WTC11 (cell line): ENCODE data around the gene ATP5MC2. TPM values are rescaled to one million over a fixed set of nuclear protein-coding genes. Genes with fewer than 3 reads are reported as not detected.

ENCODE experiments used
- ATAC-seq: fragments of 200-7000 bp; cut with Tn5 transposase; 2 replicates; pipeline ENCODE4 v1.10.0; 2021; ENCODE audit warnings: mild to moderate bottlenecking, moderate library complexity
- CTCF ChIA-PET: fragments of 300-600 bp; sonication (Branson Sonifier 250); formaldehyde crosslinking; loops from one replicate; lab custom pipeline; 2021; ENCODE audit warnings: antibody characterized with exemption; lab: Charles Lee
- POLR2A ChIA-PET: fragments of 350-600 bp; sonication (Branson Sonifier 250); formaldehyde crosslinking; loops from one replicate; lab custom pipeline; 2021; ENCODE audit warnings: antibody characterized with exemption; lab: Charles Lee
- DNase-seq: peaks from one replicate; pipeline ENCODE4 v3.0.0; 2021; ENCODE audit warnings: low spot score
- H3K27ac Mint-ChIP-seq: 2 replicates; pipeline ENCODE4 v1.8.0; 2021; ENCODE audit warnings: mixed read lengths
- H3K27me3 Mint-ChIP-seq: 2 replicates; pipeline ENCODE4 v1.8.0; 2021; ENCODE audit warnings: low read depth, mild to moderate bottlenecking, moderate library complexity, mixed read lengths
- H3K36me3 Mint-ChIP-seq: 2 replicates; pipeline ENCODE4 v1.8.0; 2021; ENCODE audit warnings: mixed read lengths
- H3K4me1 Mint-ChIP-seq: 2 replicates; pipeline ENCODE4 v1.8.0; 2022; ENCODE audit warnings: mixed read lengths
- H3K4me3 Mint-ChIP-seq: 2 replicates; pipeline ENCODE4 v1.8.0; 2021; ENCODE audit warnings: mild to moderate bottlenecking, moderate library complexity, mixed read lengths
- H3K9me3 Mint-ChIP-seq: 2 replicates; pipeline ENCODE4 v1.8.0; 2021; ENCODE audit warnings: mixed read lengths
- ATF1 ChIP-seq: sonication (generic); formaldehyde crosslinking; IDR thresholded peaks from 2 replicates; pipeline ENCODE4 v1.8.1; 2023; ENCODE audit warnings: mild to moderate bottlenecking, moderate library complexity, missing genetic modification reagents
- CREM ChIP-seq: sonication (generic); formaldehyde crosslinking; IDR thresholded peaks from 2 replicates; pipeline ENCODE4 v1.8.1; 2022; ENCODE audit warnings: mild to moderate bottlenecking, missing genetic modification reagents, moderate library complexity
- FOXP1 ChIP-seq: sonication (generic); formaldehyde crosslinking; IDR thresholded peaks from 2 replicates; pipeline ENCODE4 v1.8.0; 2022; ENCODE audit warnings: missing genetic modification reagents, mild to moderate bottlenecking, moderate library complexity, borderline replicate concordance
- HMGA2 ChIP-seq: fragments of 250-450 bp; sonication (Bioruptor Pico); IDR thresholded peaks from 2 replicates; pipeline ENCODE4 v1.4.0; 2021; ENCODE audit warnings: mild to moderate bottlenecking, moderate library complexity
- MXD4 ChIP-seq: fragments of 250-450 bp; sonication (Bioruptor Pico); IDR thresholded peaks from 2 replicates; pipeline ENCODE4 v1.8.0; 2021; ENCODE audit warnings: mild to moderate bottlenecking, moderate library complexity, borderline replicate concordance
- NFATC4 ChIP-seq: fragments of 250-450 bp; sonication (Bioruptor Pico); IDR thresholded peaks from 2 replicates; pipeline ENCODE4 v1.9.0; 2021; ENCODE audit warnings: mild to moderate bottlenecking
- TCF7 ChIP-seq: sonication (generic); formaldehyde crosslinking; IDR thresholded peaks from 2 replicates; pipeline ENCODE4 v1.8.0; 2022; ENCODE audit warnings: mild to moderate bottlenecking, low read depth, missing genetic modification reagents, moderate library complexity
- TEAD4 ChIP-seq: sonication (generic); formaldehyde crosslinking; IDR thresholded peaks from 2 replicates; pipeline ENCODE4 v1.8.0; 2022; ENCODE audit warnings: mild to moderate bottlenecking, missing genetic modification reagents
- ZBTB21 ChIP-seq: sonication (generic); formaldehyde crosslinking; IDR thresholded peaks from 2 replicates; pipeline ENCODE4 v1.8.1; 2023; ENCODE audit warnings: mild to moderate bottlenecking, missing genetic modification reagents, borderline replicate concordance
- ZNF121 ChIP-seq: sonication (generic); formaldehyde crosslinking; IDR thresholded peaks from 2 replicates; pipeline ENCODE4 v1.8.0; 2023; ENCODE audit warnings: missing genetic modification reagents
- ZNF263 ChIP-seq: sonication (generic); formaldehyde crosslinking; IDR thresholded peaks from 2 replicates; pipeline ENCODE4 v1.8.1; 2022; ENCODE audit warnings: low read depth, mild to moderate bottlenecking, moderate library complexity, missing genetic modification reagents
- total RNA-seq: library from RNA; stranded (reverse); gene quantifications from 3 replicates; pipeline ENCODE4 v1.2.3, GENCODE V29; 2021
- TF ChIP-seq, protein P1 (sequence below): sonication (generic); formaldehyde crosslinking; IDR thresholded peaks from 2 replicates; pipeline ENCODE4 v1.8.1; 2023; ENCODE audit warnings: mild to moderate bottlenecking, moderate library complexity, missing genetic modification reagents
- TF ChIP-seq, protein P2 (sequence below): sonication (generic); formaldehyde crosslinking; conservative IDR thresholded peaks from 2 replicates; pipeline ENCODE4 v1.8.1; 2022; ENCODE audit warnings: mild to moderate bottlenecking, missing genetic modification reagents
- TF ChIP-seq, protein P3 (sequence below): sonication (generic); formaldehyde crosslinking; IDR thresholded peaks from 2 replicates; pipeline ENCODE4 v1.8.1; 2022; ENCODE audit warnings: mild to moderate bottlenecking, missing genetic modification reagents, moderate library complexity, borderline replicate concordance
- TF ChIP-seq, protein P4 (sequence below): sonication (generic); formaldehyde crosslinking; IDR thresholded peaks from 2 replicates; pipeline ENCODE4 v1.8.0; 2022; ENCODE audit warnings: missing genetic modification reagents
- TF ChIP-seq, protein P5 (sequence below): sonication (generic); formaldehyde crosslinking; IDR thresholded peaks from 2 replicates; pipeline ENCODE4 v1.8.1; 2023; ENCODE audit warnings: mild to moderate bottlenecking, missing genetic modification reagents, moderate library complexity
- TF ChIP-seq, protein P6 (sequence below): fragments of 250-450 bp; sonication (Bioruptor Pico); IDR thresholded peaks from 2 replicates; pipeline ENCODE4 v1.9.0; 2021; ENCODE audit warnings: moderate library complexity, mild to moderate bottlenecking, inconsistent platforms, borderline replicate concordance
- TF ChIP-seq, protein P7 (sequence below): fragments of 250-450 bp; sonication (Bioruptor Pico); IDR thresholded peaks from 2 replicates; pipeline ENCODE4 v1.8.0; 2021; ENCODE audit warnings: mild to moderate bottlenecking

ATP5MC2 gene
- total RNA-seq, 1 experiment from 2014 or later = 411 TPM

DNA sequence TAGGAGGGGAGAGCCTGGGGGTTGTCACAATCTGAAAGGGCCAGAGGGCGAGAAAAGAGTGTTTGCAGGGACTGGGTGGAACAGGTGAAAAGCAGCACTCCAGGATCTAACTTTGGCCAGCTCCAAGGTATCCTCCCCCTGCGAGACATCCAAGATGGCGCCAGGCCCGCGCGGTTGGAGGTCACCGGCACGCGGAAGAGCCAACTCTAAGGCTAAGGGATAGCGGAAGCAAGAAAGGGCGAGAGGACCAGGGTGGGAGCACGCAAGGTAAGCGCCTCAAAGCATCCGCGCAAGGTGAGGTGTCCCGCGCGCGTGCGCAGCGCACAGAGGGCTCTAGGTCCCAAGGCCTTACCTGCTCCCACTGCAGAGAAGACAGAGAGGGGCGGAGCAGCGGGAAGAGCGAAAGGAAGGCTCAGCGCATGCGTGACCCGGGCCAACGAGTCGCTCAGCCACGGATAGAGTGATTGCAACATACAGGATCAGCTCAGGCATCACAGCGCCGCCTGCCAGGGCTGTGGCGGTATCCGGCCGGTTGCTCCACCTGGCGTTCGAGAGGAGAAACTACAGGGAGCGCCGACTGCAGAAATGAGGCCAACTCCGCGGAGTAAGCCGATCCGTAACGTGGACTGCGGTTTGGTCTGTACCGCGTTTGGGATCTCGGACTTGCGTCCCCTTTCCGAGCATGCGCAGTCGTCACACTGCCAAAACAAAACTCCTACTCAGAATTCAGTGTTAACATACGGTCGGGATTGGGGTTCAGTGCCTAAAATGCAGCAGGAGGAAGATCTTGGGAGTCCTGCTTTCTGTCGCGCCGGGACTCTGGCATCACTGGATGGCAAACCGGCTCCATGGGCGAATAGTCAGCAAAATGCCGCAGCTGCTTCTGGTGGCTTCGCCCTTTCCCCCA lies at the start of gene ATP5MC2 (continued):
- TF ChIP-seq, protein P1, sequence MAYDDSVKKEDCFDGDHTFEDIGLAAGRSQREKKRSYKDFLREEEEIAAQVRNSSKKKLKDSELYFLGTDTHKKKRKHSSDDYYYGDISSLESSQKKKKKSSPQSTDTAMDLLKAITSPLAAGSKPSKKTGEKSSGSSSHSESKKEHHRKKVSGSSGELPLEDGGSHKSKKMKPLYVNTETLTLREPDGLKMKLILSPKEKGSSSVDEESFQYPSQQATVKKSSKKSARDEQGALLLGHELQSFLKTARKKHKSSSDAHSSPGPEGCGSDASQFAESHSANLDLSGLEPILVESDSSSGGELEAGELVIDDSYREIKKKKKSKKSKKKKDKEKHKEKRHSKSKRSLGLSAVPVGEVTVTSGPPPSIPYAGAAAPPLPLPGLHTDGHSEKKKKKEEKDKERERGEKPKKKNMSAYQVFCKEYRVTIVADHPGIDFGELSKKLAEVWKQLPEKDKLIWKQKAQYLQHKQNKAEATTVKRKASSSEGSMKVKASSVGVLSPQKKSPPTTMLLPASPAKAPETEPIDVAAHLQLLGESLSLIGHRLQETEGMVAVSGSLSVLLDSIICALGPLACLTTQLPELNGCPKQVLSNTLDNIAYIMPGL (CRISPR knock-in tag) = peak; percentile 93
- TF ChIP-seq, protein P2, sequence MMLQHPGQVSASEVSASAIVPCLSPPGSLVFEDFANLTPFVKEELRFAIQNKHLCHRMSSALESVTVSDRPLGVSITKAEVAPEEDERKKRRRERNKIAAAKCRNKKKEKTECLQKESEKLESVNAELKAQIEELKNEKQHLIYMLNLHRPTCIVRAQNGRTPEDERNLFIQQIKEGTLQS (CRISPR knock-in tag) = no peak
- TF ChIP-seq HMGA2 (no peak), ZNF263 (CRISPR knock-in tag) (no peak), CREM (CRISPR knock-in tag) (no peak), MXD4 (CRISPR knock-in tag) (no peak), NFATC4 (CRISPR knock-in tag) (no peak), FOXP1 (peak; percentile 84; the same call in 1 of the 2 replicates), ZBTB21 (CRISPR knock-in tag) (peak; percentile 86; the same call in 1 of the 2 replicates), ATF1 (CRISPR knock-in tag) (no peak), TEAD4 (no peak), TCF7 (CRISPR knock-in tag) (no peak)
- TF ChIP-seq, protein P3, sequence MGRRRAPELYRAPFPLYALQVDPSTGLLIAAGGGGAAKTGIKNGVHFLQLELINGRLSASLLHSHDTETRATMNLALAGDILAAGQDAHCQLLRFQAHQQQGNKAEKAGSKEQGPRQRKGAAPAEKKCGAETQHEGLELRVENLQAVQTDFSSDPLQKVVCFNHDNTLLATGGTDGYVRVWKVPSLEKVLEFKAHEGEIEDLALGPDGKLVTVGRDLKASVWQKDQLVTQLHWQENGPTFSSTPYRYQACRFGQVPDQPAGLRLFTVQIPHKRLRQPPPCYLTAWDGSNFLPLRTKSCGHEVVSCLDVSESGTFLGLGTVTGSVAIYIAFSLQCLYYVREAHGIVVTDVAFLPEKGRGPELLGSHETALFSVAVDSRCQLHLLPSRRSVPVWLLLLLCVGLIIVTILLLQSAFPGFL = no peak
- TF ChIP-seq, protein P4, sequence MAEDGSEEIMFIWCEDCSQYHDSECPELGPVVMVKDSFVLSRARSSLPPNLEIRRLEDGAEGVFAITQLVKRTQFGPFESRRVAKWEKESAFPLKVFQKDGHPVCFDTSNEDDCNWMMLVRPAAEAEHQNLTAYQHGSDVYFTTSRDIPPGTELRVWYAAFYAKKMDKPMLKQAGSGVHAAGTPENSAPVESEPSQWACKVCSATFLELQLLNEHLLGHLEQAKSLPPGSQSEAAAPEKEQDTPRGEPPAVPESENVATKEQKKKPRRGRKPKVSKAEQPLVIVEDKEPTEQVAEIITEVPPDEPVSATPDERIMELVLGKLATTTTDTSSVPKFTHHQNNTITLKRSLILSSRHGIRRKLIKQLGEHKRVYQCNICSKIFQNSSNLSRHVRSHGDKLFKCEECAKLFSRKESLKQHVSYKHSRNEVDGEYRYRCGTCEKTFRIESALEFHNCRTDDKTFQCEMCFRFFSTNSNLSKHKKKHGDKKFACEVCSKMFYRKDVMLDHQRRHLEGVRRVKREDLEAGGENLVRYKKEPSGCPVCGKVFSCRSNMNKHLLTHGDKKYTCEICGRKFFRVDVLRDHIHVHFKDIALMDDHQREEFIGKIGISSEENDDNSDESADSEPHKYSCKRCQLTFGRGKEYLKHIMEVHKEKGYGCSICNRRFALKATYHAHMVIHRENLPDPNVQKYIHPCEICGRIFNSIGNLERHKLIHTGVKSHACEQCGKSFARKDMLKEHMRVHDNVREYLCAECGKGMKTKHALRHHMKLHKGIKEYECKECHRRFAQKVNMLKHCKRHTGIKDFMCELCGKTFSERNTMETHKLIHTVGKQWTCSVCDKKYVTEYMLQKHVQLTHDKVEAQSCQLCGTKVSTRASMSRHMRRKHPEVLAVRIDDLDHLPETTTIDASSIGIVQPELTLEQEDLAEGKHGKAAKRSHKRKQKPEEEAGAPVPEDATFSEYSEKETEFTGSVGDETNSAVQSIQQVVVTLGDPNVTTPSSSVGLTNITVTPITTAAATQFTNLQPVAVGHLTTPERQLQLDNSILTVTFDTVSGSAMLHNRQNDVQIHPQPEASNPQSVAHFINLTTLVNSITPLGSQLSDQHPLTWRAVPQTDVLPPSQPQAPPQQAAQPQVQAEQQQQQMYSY (CRISPR knock-in tag) = peak; percentile 54
- TF ChIP-seq, protein P5, sequence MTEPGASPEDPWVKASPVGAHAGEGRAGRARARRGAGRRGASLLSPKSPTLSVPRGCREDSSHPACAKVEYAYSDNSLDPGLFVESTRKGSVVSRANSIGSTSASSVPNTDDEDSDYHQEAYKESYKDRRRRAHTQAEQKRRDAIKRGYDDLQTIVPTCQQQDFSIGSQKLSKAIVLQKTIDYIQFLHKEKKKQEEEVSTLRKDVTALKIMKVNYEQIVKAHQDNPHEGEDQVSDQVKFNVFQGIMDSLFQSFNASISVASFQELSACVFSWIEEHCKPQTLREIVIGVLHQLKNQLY (CRISPR knock-in tag) = no peak
- TF ChIP-seq, protein P6, sequence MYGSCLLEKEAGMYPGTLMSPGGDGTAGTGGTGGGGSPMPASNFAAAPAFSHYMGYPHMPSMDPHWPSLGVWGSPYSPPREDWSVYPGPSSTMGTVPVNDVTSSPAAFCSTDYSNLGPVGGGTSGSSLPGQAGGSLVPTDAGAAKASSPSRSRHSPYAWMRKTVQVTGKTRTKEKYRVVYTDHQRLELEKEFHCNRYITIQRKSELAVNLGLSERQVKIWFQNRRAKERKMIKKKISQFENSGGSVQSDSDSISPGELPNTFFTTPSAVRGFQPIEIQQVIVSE (CRISPR knock-in tag) = 0 out of 2 replicates have a peak, but pooled peaks have one; percentile 35

DNA sequence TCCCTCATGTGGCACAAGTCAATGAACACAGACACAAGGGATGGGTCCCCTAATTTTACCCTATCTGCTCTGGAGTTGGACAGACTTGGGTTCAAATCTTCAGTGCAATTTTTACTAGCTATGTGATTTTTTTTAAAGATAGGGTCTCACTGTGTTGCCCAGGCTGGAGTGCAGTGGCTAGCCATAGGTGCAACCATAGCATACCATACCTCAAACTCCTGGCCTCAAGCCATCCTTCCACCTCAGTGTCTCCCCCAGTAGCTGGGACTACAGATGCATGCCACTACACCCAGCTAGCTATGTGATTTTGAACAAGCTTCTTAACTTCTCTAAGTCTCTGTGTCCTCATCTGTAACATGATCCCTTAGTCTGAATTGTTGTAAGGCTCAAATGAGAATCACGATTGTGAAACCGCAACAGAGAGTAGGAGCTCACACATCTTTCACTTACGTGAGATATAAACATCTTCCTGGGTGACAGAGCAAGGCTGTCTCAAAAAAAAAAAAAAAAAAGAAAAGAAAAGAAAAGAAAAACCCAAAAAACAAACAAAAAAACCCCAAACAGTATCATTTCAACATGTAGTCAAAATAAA lies 46.7 kb upstream of the ATP5MC2 start:
- TF ChIP-seq, protein P7, sequence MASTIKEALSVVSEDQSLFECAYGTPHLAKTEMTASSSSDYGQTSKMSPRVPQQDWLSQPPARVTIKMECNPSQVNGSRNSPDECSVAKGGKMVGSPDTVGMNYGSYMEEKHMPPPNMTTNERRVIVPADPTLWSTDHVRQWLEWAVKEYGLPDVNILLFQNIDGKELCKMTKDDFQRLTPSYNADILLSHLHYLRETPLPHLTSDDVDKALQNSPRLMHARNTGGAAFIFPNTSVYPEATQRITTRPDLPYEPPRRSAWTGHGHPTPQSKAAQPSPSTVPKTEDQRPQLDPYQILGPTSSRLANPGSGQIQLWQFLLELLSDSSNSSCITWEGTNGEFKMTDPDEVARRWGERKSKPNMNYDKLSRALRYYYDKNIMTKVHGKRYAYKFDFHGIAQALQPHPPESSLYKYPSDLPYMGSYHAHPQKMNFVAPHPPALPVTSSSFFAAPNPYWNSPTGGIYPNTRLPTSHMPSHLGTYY (CRISPR knock-in tag) = no peak
- 0 out of 2 replicates have a peak, but pooled peaks have one; percentile 23 for TF ChIP-seq ZNF121 (CRISPR knock-in tag)
- H3K27me3 Mint-ChIP-seq = no peaks in the 10 kb centered on the region
- no peaks in the 10 kb centered on the region for H3K9me3 Mint-ChIP-seq
- H3K36me3 Mint-ChIP-seq = no peaks in the 10 kb centered on the region
- ChIA-PET CTCF (interaction anchor here (0.8 to 2.8 kb wide), 5 partner anchors 20 to 35 kb away, joined by 3 to 19 read pairs (median 7); no protein-coding TSS in a partner anchor), POLR2A (no interaction called here)
- DNase-seq (no peak), ATAC-seq (no peak)
- no peak overlapping the region for H3K4me3 Mint-ChIP-seq
- no peak overlapping the region for H3K27ac Mint-ChIP-seq
- H3K4me1 Mint-ChIP-seq = peaks cover 17% of the 10 kb centered on the region
